Measurements from ENCODE around the gene CEP72. TPM values are rescaled to one million over a fixed set of nuclear protein-coding genes. Genes with fewer than 3 reads are reported as not detected.

Gene CEP72
- total and polyA plus RNA-seq, 4 donors: 1.3 to 5.9 (median 2.6) TPM

DNA sequence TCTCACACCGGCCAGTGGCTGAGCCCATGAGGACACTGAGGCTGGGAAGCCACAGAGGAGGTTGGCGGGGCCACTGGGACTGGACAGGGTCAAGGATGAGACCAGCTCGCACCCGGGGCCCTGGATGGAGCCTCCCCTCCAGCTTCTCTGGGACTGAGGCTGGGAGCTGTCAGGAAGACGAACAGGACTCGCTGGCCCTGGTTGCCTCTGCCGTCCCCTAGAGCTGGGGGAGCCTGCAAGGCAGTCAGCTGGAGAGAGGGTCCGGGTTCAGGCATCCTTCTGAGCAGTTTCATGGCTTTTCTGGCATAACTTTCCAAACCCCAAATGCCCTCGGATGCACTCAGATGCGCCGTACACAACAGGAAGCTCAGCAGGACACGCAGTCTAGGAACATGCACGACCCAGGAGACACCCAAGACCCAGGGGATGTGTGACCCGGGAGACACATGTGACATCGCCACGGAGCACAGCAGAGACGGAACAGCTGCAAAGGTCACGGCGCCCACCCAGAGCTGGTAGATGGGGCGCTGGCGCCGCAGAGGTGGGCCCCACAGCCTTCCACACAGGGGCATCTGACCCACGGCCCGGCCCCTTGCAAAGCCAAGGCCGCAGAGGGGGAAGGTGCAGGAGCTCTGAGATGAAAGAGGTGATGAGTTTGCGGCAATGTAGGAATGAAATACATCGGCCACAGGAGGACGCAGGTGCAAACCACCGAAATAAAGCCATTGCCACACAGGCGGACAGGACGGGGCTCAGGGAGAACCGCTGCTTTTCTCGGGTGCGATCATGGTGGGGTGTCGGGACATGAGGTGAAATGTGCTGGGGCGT lies 63.9 kb downstream of the CEP72 start:
- Histone ChIP-seq H3K4me3 (ENCODE audit: low read depth in 1 of 3, low read length in 3 of 3) (no peak overlapping the region), H3K36me3 (ENCODE audit: control insufficient read depth in 4 of 4, insufficient read depth in 3 of 4, low read depth in 1 of 4, low read length in 3 of 4) (no peaks in the 10 kb centered on the region), H3K27ac (ENCODE audit: low read depth in 1 of 2, low read length in 2 of 2) (no peak overlapping the region), H3K4me1 (ENCODE audit: control insufficient read depth in 4 of 4, insufficient read depth in 4 of 4, low read length in 3 of 4) (peaks cover 29 to 47% (median 42%) of the 10 kb centered on the region in 4 donors), H3K9me3 (ENCODE audit: control insufficient read depth in 4 of 4, low read length in 3 of 4) (no peaks in the 10 kb centered on the region), H3K27me3 (ENCODE audit: control insufficient read depth in 4 of 4, insufficient read depth in 4 of 4, low read length in 3 of 4) (no peaks in the 10 kb centered on the region), H3K9ac (ENCODE audit: low read depth in 1 of 2, low read length in 2 of 2) (no peak overlapping the region)
- DNase-seq (ENCODE audit: low spot score): no peak
- TF ChIP-seq RAD21 (IDR thresholded peaks at IDR 0.05) (no peak), RXRA (IDR thresholded peaks at IDR 0.05) (peak in 1 of 2 donors; percentile 11)
- WGBS: 87% methylated on average over 36 of the region's 36 CpGs

DNA sequence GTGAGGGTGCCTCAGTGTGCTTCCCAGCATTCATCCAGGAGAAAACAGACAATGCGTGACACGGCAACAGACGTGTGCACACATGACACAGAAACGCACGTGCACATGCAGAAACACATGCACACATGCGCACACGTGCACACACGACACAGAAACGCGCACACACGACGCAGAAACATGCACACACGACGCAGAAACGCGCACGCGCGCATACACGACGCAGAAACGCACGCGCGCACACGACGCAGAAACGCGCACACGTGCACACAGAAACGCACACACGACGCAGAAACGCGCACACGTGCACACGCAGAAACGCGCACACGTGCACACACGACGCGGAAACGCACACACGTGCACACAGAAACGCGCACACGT lies 64.5 kb downstream of the CEP72 start:
- H3K27ac ChIP-seq (ENCODE audit: low read depth in 1 of 2, low read length in 2 of 2): no peak overlapping the region
- no peak overlapping the region for H3K4me3 ChIP-seq (ENCODE audit: low read depth in 1 of 3, low read length in 3 of 3)
- H3K9ac ChIP-seq (ENCODE audit: low read depth in 1 of 2, low read length in 2 of 2): no peak overlapping the region
- TF ChIP-seq FOXA2 (IDR thresholded peaks at IDR 0.05): no peak
- no peak for TF ChIP-seq NR2F2 (IDR thresholded peaks at IDR 0.05)
- no peak for TF ChIP-seq EGR1 (IDR thresholded peaks at IDR 0.05; ENCODE audit: low read depth in 2 of 2)
- TF ChIP-seq, protein P1, sequence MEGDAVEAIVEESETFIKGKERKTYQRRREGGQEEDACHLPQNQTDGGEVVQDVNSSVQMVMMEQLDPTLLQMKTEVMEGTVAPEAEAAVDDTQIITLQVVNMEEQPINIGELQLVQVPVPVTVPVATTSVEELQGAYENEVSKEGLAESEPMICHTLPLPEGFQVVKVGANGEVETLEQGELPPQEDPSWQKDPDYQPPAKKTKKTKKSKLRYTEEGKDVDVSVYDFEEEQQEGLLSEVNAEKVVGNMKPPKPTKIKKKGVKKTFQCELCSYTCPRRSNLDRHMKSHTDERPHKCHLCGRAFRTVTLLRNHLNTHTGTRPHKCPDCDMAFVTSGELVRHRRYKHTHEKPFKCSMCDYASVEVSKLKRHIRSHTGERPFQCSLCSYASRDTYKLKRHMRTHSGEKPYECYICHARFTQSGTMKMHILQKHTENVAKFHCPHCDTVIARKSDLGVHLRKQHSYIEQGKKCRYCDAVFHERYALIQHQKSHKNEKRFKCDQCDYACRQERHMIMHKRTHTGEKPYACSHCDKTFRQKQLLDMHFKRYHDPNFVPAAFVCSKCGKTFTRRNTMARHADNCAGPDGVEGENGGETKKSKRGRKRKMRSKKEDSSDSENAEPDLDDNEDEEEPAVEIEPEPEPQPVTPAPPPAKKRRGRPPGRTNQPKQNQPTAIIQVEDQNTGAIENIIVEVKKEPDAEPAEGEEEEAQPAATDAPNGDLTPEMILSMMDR (IDR thresholded peaks at IDR 0.05; ENCODE audit: low read depth, low read length, missing input control): no peak
- no peak for TF ChIP-seq GABPA (IDR thresholded peaks at IDR 0.05 in 1 of 2, conservative IDR thresholded peaks at IDR 0.05 in 1 of 2)
- no peak for TF ChIP-seq RXRA (IDR thresholded peaks at IDR 0.05)
- no peak for TF ChIP-seq YY1 (IDR thresholded peaks at IDR 0.05)
- TF ChIP-seq JUND (IDR thresholded peaks at IDR 0.05): no peak
- TF ChIP-seq, protein P2, sequence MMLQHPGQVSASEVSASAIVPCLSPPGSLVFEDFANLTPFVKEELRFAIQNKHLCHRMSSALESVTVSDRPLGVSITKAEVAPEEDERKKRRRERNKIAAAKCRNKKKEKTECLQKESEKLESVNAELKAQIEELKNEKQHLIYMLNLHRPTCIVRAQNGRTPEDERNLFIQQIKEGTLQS (IDR thresholded peaks at IDR 0.05): no peak
- no peak for TF ChIP-seq HNF4G (IDR thresholded peaks at IDR 0.05)
- TF ChIP-seq, protein P3, sequence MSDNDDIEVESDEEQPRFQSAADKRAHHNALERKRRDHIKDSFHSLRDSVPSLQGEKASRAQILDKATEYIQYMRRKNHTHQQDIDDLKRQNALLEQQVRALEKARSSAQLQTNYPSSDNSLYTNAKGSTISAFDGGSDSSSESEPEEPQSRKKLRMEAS (IDR thresholded peaks at IDR 0.05): no peak
- TF ChIP-seq, protein P4, sequence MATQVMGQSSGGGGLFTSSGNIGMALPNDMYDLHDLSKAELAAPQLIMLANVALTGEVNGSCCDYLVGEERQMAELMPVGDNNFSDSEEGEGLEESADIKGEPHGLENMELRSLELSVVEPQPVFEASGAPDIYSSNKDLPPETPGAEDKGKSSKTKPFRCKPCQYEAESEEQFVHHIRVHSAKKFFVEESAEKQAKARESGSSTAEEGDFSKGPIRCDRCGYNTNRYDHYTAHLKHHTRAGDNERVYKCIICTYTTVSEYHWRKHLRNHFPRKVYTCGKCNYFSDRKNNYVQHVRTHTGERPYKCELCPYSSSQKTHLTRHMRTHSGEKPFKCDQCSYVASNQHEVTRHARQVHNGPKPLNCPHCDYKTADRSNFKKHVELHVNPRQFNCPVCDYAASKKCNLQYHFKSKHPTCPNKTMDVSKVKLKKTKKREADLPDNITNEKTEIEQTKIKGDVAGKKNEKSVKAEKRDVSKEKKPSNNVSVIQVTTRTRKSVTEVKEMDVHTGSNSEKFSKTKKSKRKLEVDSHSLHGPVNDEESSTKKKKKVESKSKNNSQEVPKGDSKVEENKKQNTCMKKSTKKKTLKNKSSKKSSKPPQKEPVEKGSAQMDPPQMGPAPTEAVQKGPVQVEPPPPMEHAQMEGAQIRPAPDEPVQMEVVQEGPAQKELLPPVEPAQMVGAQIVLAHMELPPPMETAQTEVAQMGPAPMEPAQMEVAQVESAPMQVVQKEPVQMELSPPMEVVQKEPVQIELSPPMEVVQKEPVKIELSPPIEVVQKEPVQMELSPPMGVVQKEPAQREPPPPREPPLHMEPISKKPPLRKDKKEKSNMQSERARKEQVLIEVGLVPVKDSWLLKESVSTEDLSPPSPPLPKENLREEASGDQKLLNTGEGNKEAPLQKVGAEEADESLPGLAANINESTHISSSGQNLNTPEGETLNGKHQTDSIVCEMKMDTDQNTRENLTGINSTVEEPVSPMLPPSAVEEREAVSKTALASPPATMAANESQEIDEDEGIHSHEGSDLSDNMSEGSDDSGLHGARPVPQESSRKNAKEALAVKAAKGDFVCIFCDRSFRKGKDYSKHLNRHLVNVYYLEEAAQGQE (IDR thresholded peaks at IDR 0.05): no peak
- no peaks in the 10 kb centered on the region for H3K9me3 ChIP-seq (ENCODE audit: control insufficient read depth in 4 of 4, low read length in 3 of 4)
- H3K36me3 ChIP-seq (ENCODE audit: control insufficient read depth in 4 of 4, insufficient read depth in 3 of 4, low read depth in 1 of 4, low read length in 3 of 4): no peaks in the 10 kb centered on the region
- WGBS: 95% methylated on average over 48 of the region's 48 CpGs
- no peaks in the 10 kb centered on the region for H3K27me3 ChIP-seq (ENCODE audit: control insufficient read depth in 4 of 4, insufficient read depth in 4 of 4, low read length in 3 of 4)
- peaks cover 28 to 41% (median 37%) of the 10 kb centered on the region in 4 donors for H3K4me1 ChIP-seq (ENCODE audit: control insufficient read depth in 4 of 4, insufficient read depth in 4 of 4, low read length in 3 of 4)
- no peak for DNase-seq (ENCODE audit: low spot score)
